ENCODE data around the gene AKT1.
A peak's percentile ranks its signal among the peaks of the same experiment; 100 is the strongest.

AKT1 gene

GRCh38 chr14:104771374-104771773 lies 24.2 kb downstream of the AKT1 start:
- DNase-seq, result no peak

- peak; percentile 29 for DNase-seq
Measured at GRCh38 chr14:104770851-104771272, 24.7 kb downstream of the AKT1 start.

DNA sequence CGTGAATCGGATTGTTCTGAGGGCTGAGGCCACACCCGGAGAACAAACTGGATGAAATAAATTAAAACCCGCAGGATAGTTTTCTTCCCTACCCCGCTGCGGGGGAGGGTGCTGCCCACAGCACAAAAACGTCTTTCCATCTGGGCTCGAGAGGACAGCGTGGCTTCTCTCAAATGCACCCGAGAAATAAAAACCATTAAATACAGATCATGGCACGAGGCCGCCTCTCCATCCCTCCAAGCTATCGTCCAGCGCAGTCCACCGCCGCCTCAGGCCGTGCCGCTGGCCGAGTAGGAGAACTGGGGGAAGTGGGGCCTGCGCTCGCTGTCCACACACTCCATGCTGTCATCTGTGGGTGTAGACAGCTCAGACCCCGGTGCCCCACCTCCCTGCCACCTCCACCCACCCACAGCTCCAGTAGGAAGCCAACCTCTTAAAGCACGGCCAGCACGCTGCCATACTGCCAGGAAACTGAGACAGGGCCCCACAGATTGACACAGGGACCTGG lies 25.4 kb downstream of the AKT1 start:
- DNase-seq, result no peak

- DNase-seq, result no peak
Measured at GRCh38 chr14:104769324-104770071, 26.1 kb downstream of the AKT1 start.

DNA sequence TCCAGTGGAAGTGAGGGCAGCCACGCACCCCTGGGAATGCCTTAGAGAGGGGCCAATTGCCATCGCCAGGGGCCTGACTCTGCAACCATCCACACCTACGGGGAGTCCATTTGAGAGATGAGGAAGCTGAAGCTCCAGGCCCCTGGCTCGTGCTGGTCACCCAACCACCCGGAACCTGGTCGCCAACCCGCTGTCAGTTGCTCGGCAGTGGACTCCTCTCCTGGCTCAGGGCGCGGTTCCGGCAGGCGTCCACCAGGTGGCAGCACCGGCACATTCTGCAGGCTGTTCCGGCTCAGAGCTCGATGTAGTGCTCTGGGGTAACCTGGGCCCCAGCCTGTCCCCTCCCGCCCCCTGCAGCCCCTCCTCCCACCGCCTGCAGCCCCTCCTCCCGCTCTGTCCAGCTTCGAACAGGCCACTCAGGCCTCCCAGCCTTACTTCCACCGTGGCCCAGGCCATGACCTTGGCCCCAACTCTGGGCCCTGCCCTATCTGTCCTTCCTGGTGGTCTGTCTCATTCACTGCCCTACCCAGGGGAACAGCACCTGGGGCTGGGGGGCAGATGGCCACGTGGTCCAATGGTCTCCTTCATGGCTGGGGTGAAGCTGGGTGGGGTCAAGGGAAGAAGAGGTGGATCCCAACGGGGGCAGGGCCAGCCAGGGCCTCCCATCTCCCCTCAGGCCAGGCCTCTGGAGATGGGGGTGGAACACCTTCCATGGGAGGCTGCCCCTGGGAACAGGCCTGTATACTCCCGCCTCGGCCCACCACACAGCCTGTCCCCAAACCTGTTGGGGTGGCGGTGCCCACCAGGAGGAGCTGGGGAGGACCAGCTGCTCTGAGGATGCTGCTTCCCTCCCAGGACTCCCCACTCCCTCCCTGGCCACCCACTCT lies 26.9 kb downstream of the AKT1 start:
- DNase-seq, result peak; percentile 91

- DNase-seq, result no peak
Measured at GRCh38 chr14:104767634-104767918, 28.0 kb downstream of the AKT1 start.

DNA sequence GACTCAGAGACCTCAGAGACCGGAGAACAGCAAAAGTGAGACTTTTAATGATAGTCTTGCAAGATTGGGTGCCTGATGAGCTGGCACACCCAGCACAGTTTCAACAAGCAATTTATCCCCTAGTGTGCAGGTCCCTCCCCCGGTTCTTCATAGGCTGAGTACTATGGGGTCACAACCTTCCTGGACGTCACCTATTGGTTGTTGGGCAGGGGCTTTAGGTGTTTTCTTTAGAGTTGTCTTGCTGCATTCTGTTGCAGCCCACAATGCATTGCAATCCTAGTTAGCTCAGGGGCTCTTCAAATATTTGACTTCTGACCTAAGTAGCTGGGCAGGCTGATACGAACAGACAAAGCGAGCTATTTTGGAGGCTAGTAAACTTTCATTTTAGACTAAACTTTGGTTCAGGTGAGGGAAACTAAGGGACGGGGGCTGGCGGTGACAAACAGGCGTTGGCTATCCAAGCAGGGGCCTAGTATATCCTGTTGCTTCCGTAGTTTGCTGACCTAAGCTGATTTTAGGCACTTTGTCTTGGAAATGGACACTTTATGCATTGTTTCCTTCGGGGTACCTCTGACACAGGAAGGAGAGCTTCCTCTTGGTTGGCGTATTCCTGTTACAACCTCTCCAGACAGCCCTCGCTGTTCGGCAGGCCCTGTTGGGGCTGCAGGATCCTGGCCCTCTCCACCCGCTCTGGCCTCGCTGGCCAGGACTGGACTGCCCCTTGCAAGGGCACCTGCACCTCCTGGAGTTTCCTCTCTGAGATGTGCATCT lies 28.5 kb downstream of the AKT1 start:
- DNase-seq, result no peak

GRCh38 chr14:104766256-104766862 lies 29.2 kb downstream of the AKT1 start:
- DNase-seq, result no peak

- DNase-seq, result no peak
Measured at GRCh38 chr14:104765517-104765916, 30.0 kb downstream of the AKT1 start.

GRCh38 chr14:104758981-104759969 lies 36.3 kb downstream of the AKT1 start:
- no peak for DNase-seq

GRCh38 chr14:104757681-104758392 lies 37.7 kb downstream of the AKT1 start:
- DNase-seq, result no peak

GRCh38 chr14:104757238-104757585 lies 38.3 kb downstream of the AKT1 start:
- DNase-seq, result no peak

DNA sequence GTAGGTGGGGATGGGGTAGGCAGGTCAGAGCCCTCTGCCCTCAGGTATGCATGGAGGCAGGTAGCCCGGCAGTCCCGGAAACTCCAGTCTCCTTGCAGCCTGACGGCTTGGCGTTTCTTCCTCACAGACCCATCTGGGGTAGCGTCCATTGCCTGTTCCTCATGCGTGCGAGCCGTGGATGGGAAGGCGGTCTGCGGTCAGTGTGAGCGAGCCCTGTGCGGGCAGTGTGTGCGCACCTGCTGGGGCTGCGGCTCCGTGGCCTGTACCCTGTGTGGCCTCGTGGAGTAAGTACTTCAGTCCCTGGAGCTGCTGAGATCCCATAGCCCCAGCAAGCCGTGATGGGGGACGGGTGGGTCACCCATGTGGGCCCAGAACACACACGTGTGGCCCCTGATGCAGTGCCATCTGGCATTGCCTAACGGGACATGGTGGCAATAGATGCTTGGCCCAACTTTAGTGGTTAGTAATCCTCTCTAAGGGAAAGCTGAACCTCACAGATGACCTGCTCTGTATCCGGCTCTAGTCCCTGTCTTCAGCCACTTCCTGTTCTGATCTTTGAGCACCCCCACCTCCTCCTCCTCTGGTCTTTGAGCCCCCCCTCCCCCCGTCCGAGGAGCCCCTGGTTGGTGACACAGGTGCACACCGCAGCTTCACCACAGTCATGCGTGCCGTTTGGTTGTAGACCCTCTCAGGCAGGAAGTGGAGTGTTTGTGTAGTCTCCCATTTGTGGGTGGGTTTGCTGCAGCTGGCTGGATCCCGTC lies 38.9 kb downstream of the AKT1 start:
- DNase-seq, result no peak

DNA sequence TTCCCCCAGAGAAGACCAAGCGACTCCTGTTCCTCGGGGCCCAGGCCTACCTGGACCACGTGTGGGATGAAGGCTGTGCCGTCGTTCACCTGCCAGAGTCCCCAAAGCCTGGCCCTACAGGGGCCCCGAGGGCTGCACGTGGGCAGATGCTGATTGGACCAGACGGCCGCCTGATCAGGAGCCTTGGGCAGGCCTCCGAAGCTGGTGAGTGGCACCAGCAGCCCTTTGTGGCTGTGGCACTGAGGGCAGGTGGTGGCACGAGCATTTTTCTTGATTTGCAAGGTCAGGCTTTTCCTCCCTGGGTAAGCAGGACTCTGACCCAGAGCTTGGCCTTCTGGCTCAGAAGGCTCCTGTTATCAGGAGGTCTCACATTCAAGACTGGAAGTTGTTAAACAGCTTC lies 39.9 kb downstream of the AKT1 start:
- no peak for DNase-seq

- DNase-seq, result no peak
Measured at GRCh38 chr14:104754213-104754851, 41.2 kb downstream of the AKT1 start.

DNA sequence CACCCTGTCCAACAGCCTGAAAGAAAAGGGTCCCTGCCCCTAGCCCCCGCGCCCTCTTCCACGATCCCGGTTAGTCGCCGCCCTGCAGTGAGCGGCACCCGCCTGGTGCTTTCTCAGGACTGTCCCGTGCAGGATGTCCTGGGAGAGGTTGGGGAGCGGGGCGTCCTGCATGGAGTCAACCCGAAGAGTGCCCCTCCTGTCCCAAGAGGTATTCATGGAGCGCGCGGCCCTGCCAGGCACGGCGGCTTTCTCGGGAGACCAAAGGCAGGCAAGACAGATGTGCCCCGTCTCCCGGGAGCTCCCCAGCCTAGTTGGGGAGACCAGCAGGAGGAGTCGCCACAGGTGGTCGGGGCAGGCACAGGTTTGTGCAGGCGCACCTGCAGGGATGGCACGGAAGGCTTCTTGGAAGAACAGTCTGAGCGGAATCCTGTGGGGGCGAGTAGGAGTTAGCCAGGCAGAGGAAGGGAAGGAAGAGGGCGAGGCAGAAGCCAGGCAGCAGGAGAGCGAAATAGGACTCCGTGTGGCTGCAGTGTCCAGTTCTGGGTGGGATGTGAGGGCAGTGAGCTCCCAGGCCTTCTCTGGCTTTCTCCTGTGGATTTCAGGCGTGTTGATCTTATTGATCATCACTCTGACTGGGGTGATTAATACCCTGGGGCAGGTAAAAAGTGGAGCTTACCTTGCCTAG lies 41.9 kb downstream of the AKT1 start:
- no peak for DNase-seq

GRCh38 chr14:104752735-104753527 lies 42.6 kb downstream of the AKT1 start, which contains the start of gene SIVA1:
SIVA1 (plus strand) TSS chr14:104753147; CDS start chr14:104753202, 55 bp downstream.
- DNase-seq, result peak; percentile 100

DNA sequence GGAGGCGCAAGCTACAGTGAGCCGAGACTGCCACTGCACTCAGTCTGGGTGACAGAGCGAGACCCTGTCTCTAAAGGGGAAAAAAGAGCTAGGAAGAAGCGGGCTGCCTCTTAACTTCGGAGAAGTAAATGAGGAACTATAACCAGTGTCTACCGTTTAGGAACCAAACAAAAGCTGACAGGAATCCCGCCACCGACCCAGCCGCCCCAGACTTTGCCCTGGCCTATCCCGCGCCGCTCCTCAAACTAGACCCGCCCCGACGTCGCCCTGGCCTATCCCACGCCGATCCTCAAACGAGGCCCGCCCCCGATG lies 43.2 kb downstream of the AKT1 start:
- no peak for DNase-seq
